HG02798 (cell line): Measurements from ENCODE around the gene FOXP1.

Source experiments
- ATAC-seq: cut with Tn5 transposase; IDR thresholded peaks from one replicate; pipeline ENCODE4 v1.9.1; 2021; ENCODE audit warnings: mild to moderate bottlenecking; ENCODE audit not compliant: unreplicated experiment, poor library complexity

The FOXP1 gene

DNA sequence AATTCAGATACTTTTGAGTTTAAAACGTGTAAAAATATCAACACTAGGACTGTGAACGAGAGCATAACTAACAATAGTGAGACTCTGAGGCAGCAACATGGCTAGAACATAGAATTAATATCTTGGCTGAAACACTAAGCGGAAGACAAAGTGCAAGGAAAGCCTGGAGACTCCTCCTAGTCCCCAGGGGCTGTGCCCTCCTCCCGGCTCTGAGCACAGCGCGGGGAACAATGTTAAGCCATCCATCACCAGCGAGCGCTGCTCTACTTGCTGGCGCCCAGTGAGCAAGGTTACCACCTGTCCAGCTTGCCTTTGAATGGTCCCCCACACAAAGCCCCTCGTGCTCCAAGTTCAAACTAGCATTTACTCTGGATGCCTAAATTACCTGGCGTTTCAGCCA is 436.9 kb downstream of the FOXP1 start:
- no peak for ATAC-seq

DNA sequence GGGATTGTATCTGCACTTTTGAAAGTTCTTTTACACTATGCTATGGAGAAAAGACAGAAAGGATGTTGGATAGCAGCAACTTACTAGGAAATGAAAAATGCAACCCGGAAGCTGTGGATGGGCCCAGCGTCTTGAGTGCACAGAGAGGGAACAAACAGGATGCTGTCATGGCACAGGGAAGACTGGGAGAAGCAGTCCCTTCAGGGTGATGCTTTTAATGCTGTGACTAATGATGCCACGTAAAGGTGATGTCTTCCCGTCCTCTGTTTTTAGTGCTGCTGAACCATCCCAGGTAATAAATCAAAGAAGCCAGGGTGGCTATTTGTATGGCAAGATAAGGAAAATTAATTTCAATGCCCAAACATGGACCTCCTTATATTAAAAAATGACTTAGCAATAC is 437.6 kb downstream of the FOXP1 start:
- no peak for ATAC-seq

DNA sequence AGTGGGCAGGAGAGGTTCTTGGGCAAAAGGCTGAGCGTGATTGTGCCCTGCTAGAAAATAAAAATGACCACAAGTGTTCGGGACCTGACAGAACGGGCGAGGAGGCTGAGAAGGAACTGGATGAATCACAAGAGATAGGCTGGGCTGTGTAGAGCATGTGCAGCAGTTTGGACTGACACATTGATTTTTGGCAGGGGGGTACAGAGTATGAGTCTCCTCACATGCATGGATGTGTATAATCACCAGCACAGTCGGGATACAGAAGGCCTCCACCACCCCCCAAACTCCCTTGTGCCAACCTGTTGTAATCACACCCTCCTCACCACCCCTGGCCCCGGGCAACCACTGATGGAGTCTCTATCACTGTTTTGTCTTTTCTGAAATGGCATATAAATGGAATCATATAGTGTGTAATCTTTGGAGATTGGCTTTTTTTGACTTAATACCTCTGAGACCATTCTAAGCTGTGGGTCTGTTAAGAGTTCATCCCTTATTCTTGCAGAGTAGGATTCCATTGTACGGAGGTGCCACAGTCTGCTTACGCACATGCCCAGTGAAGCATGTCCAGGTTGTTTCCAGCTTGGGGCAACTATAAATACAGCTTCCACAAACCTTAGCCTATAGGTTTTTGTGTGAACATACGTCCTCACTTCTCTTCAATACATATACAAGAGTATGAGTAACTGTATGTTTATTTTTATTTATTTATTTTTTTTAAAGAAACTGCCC is 438.8 kb downstream of the FOXP1 start:
- ATAC-seq: no peak

DNA sequence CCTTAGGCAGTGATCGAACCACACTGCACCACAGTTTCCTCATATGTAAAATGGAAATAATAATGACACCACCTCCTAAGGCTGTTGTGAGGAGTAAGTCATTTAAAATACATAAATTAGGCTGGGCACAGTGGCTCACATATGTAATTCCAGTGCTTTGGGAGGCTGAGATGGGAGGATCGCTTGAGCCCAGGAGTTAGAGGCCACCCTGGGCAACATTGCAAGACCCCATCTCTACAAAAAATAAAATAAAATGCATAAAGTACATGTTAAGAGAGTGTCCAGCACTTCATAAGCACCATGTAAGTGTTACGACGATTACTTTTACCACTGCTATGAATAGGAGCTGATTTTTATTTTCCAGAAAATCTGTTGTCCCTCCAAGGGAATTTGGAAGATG is 440.0 kb downstream of the FOXP1 start:
- no peak for ATAC-seq

DNA sequence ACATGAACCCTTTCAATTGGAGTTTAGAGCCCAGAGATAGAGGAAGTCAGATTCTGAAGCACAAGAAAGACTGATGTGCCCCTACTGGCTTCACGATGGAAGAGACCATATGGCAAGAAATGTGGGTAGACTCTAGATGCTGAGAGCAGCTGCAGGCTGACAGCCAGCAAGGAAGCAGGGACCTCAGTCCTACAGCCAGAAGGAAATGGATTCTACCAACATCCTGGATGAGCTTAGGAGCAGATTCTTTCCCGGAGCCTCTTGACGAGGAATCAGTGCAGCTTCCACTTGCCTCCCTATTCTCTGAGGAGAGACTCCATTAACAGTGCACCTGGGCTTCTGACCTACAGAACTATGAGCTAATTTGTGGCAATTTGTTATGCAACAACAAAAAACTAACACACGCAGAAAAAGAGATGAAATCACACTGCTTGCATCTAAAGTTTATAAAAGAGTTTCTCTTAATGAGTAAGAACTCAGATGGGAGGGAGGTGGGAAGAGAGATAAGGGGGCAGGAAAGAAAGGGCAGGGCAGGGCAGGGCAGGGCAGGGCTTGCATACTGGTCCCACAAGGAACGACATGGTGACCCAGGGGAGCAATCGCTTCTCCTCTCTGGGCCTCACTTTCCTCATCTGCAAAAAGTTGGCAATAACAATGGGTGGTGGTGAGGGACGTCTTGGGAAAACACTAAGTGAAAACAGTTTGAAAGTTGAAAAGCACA is 440.9 kb downstream of the FOXP1 start:
- ATAC-seq: no peak

DNA sequence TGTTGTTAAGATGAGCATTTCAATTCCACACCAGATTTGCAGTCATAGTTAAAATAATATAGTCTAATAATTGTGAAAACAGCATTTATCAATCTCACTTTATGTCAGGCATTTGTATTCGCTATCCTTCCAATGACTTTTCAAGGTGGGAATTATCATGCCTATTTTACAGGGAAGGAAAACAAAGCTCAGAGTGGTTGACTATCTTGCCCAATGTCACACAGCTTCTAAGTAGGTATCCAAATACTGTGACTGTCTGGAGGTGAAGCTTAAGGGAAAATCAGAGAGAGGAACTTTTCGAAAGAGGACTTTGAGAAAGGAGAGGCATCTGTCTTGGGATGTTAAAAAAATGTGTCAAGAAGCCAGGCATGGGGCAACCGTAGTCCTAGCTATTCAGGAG is 443.1 kb downstream of the FOXP1 start:
- no peak for ATAC-seq

DNA sequence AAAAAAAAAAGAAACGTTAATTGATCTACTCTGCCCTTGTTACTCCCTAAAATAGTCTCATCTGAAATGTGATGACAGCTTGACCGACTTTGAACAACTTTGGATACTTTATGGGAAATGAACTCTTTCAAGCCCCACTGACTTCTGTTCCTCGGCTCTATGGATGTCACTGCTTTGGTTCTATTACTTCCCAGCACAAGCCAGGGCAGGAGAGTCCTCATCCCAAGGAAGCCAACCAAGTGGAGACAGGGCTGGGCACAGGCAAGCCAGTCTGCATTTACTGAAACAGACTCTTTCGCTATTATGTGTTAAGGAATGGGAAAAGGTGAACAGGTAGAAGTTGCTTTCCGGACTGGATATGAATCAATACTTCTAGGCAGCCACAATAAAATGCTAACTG is 444.0 kb downstream of the FOXP1 start:
- no peak for ATAC-seq

DNA sequence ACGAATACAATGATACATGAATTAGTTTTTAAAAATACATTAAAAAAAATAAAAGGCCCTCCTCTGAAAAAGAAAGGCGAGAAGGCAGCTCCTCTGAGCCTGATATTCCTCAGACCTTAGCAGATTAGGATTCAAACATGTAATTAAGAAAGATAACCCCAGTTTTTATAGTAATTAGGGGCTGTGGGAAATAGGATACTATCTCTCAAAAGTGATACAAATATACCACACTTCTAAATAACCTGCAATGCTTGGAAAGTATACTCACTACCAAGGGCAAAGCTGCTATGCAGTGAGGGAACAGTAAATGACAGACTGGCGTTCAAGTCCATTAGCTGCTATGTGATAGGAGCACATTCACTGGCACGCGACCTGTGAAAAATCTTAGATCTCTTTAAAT is 445.1 kb downstream of the FOXP1 start:
- no peak for ATAC-seq

DNA sequence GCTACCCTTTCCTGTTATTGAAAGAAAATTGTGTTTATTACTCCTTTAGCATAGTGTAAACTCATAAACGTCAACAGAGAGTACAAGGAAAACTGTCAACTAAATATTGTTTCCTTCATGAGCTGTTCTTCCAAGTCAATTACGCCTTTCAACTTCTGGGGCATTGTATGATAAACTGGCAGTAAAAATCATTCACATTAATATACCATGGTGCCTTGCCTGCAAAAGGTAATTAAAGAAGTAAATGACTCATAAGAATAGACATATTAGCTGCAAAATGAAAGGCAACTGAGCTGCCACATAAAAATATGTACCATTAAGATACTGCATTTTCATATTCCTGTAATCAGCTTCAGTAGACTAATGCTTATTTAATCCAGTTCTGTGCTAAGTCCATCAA is 447.3 kb downstream of the FOXP1 start:
- no peak for ATAC-seq

DNA sequence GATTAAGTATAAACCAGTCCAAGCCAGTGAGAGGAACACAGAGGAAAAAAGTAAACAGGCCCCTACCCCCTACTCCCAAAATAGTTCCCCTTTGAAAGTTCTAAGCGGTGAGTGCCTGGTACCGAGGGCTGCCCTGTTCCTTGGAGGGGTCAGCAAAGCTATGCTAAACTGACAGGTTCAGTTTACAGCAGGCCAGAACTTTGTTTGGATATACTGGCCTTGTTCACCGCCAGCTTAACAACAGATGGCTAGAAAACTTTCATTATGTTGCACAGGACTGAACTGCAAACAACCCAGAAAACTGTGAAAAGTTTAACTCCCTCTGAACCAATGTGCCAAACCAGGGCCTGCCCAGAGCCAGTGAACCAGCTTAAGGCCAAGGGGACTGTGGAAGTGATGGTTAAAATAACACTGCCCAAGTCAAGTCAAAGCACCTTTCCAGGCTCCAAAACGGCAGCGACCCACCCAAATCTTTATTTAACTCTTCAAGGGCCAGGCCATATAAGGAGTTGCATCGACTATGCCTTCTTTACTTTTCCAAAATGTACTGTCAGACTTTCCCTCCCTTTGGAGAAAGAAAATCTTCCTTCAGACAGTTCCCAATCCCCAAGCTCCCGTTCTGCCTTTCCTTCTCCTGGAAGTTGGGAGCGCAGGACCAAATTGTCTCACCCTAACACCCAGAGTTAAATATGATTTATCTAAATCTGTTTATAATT is 448.0 kb downstream of the FOXP1 start:
- ATAC-seq: no peak

DNA sequence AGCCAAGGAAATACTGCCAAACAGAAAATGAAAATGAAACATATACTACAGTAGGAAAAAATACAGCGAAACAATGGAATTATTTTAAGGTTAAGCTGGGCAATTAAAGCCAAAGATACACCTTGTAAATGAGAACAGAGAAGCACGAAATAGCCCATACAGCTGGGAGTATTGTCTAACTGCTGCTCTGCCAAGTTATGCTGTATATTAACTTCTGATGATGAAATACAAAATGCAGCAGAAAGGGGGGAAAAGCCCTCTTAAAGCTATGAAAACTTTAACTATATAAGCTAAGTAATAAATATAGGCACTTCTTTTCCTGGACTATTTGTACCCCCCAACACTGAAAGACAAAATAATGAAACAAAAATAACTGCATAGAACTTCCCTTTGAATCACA is 449.0 kb downstream of the FOXP1 start:
- no peak for ATAC-seq

DNA sequence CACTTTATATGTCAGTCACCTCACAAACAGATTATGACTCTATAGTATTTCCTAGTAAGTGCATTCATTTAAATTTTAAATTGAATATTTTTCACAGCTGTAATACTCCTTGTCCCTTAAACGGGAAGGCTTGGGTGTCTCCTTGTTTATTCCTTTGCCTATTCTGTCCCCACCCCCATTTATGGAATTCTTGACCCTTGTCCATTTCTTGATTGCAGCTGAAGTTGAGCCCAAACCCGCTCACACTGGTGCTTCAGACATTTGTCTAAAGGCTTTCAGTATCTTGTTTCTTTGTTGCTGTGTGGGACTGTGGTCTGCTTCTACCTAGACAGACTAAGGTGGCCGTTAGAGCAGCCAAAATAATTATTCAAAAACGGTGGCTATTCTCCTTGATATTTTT is 449.7 kb downstream of the FOXP1 start:
- ATAC-seq: no peak

DNA sequence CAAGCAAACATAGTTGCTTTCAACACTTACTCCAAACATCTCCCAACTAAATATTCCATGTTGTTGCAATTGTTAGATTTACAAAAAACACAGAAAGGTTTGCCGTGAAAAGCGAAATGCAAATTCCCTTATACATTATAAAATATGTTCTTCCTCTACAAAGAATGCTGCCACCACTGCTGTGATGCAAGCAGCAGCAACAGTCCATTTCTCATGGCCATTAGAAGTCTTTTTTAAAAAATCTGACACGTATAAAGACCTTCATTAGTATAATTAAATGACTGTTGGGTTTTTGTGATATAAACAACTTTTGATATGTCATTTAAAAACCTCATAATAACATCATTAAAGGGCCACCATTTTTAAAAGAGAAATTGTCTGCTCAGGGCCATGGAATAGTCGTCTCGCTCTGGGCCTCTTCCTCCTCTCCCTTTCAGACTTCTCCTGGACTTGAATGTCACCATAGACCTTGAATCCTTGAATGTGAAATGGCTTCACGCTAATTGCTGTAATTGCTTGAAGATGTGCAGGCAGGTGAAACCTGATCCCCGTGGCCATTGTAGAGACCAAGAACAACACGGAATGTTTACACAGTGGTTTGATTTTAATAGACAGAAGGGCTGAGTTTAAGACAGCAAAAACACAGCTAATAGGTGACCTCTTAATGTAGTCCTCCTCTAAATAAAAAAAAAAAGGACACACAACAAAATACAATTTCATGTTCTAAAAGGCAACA is 450.4 kb downstream of the FOXP1 start:
- no peak for ATAC-seq

DNA sequence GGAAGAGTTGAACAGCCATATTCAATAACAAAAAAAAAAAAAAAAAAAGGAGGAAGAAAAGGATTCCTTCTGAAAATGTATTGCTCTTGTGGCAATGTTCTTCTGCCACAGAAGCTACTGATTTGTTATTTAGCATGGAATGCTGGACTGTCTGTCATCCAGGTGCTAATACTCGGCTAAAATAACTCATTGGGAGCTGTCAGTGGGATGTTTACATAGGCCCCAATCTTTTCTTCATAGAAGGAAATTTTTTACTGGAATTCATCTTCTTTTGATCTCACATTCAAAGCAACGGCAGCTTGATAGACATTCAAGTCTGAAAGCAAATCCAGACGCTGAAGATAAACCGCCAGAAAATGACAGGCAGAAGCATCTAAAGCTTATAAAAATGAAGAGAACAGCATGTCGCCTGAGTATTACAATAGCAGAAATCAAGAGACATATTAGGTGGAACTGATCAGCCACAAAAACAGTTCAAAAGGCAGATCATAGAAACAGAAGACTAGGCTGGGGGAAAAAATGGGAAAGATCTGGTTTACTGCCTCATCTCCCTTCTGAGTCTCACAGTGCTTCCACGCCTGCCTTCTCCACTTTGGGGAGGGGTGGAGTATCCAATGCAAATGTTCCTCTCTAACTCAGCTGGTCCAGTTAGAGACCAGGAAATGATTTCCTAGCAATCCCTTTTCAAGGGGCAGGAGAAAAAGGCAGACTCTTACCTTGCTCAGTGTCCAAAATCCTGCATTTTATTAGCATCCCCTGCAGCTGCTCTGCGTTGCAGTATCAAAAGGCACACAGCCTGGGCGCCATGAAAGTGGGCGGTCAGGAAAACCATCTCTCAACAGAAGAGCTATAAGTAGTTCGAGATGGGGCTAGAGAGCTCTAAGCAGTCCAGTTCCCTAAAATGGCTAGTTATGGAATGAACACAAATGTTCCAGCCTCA is 451.9 kb downstream of the FOXP1 start:
- ATAC-seq: no peak

DNA sequence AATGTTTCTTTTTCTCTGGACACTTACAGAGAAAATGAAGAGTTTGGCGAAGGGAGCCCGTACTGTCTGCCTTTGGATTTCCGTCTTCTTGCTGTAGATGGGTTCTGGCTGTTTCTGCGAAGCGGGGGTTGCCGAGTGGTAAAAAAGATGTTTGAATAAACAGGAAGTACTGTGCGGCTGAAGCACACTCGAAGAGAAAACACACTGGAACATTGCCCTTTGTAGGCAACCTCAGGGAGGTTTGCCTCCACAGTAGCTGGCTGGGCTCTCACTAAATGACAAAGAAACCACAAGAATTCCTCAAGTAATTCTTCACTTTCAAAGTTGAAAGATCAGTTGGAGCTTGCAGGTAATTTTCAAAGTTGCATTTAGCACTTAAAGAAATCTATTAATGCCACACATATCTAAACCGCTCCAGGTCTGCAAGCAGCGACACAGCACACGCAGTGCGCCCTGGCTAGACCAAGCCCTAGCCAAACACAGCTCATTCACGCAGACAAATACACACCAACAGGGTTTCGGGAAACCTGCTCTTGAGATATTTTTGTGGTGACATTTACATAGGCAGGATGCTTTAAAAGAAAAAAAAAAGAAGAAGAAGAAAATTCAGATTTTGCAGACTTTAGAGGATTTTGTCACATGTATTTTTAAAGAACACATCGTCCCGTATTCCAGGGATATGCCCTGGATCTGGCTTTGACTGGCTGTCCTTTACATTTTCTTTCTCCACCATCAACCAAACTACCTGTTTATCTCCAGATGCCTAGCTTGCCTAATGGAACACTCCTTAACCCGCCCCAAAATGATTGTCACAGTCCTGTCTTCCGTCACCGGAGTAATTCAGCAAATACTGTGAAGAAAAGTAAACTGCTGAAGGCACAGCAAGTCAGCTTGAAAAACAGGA is 452.8 kb downstream of the FOXP1 start:
- peak; percentile 70 for ATAC-seq

DNA sequence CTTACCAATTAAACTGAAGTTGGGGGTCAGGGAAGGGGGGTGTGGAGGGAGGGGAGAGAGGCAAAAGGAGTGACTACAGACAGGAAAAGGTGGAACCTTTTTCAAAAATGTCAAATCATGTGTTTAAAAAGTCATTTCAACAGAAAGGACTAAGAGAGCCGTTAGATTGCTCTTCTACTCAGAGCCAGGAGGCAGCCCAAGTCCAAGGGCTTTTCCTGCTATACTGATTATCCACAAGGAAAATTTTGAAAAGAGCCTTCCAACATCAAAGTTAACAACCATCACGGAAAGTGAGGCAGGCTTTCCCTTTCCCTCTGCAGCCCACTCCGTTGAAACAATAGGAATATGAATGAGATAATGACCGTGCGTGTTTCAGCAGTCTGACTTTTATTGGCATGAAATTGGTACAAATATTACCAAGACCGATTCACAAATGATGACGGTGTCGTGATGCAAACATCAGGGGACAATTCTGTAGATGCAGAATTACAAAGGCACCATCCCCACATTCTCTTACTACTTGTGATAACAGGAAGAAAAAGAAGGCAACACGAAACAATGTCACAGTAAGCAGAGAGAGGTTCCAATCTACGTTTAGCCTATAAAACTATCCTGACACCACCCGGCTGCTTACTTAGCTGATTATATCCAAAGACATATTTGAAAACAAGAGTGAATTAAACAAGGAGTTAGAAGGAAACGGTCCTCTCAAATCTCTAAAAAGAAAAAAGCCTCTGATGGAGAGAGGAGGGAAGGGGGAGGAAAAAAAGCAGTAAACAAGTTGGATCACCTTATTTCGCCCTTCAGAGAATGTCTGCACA is 453.7 kb downstream of the FOXP1 start:
- ATAC-seq: no peak

DNA sequence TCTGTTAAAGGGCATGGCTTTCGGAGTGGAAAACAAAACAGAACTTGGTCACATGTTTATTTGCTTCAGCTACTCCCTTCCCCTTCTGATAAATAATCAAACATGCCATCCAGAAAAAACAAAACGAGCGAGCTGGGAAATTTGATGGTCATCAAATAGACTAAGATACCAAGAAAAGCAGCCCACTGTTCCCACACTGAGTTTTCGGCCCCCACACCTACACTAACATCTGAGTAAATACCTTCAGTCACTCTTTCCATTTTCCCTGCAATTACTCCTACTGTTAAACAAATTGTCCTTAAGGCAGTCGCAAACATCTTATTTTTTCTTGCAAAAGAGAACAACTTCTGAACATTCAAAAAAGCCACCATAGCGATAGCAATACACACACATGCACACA is 454.6 kb downstream of the FOXP1 start:
- no peak for ATAC-seq

DNA sequence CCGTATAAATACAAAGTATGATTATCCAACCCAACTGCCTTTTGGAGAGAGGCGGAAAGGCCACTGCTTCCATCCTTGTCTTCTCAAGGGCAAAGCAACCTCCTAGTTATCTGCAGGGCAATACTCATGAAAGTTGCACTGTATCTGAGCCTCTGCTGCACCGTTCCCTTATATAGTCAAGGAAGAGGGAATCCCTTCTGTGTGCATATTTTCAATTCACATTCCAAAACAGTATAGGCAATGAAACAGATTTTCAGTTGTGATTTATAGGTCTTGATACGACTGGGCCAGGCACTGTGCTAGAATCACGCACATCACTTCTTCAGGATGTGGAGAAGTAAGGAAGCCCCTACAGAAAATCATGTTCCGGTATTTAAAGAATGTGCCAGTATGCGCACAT is 455.7 kb downstream of the FOXP1 start:
- ATAC-seq: no peak
